ENCODE results near the gene CD109.

GRCh38 chr6:73675466-73676098 is 20.4 kb upstream of the CD109 start:
- peak; percentile 98 for TF ChIP-seq CTCF (IDR thresholded peaks at IDR 0.05)
- TF ChIP-seq POLR2AphosphoS5 (IDR thresholded peaks at IDR 0.05; ENCODE audit: low read depth, low read length), result no peak

Measured in Panc1 (cell line).